Upper lobe of left lung (tissue), 4 donors: ENCODE measurements around the gene ERGIC1.

ENCODE experiments used
- EP300 ChIP-seq, 4 donors: sonication (generic); formaldehyde crosslinking; IDR thresholded peaks; one replicate each; pipeline ENCODE4 v1.5.1; 2017; ENCODE audit warnings: antibody characterized with exemption in 4 of 4, control low read depth in 2 of 4
- POLR2A ChIP-seq, 4 donors: fragments of 450-650 bp; IDR thresholded peaks; one replicate each; pipeline ENCODE4 v1.5.1; 2016 to 2017; ENCODE audit warnings: antibody characterized with exemption in 4 of 4, mild to moderate bottlenecking in 2 of 4
- TF ChIP-seq, protein P1 (sequence below), 6 experiments: fragments of 450-650 bp in 4 of 6; fragments of 200-600 bp in 2 of 6; sonication (generic) in 2 of 6; IDR thresholded peaks; one replicate each; pipeline ENCODE4 v1.5.1; 2016 to 2019; ENCODE audit warnings: antibody characterized with exemption in 6 of 6

DNA sequence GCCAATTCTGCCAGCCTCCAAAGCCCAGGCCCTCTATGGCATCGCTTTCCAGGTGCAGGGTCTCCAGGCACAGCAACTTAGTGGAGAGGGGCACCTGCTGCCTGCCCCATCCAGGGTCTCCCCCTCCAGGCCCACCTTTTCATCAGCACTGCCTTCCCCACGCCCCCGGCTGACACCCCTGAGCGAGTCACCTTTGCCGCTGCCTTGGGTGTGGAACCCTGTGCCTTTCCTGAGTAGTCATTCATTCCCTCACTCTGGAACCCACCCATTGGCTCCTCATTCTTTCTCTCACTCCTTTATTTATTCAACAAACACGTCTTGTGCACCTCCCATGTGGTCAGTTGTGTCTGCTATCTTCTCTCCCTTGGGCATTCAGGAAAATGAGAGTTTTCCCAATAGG lies 110.7 kb downstream of the ERGIC1 start:
- TF ChIP-seq, protein P1, sequence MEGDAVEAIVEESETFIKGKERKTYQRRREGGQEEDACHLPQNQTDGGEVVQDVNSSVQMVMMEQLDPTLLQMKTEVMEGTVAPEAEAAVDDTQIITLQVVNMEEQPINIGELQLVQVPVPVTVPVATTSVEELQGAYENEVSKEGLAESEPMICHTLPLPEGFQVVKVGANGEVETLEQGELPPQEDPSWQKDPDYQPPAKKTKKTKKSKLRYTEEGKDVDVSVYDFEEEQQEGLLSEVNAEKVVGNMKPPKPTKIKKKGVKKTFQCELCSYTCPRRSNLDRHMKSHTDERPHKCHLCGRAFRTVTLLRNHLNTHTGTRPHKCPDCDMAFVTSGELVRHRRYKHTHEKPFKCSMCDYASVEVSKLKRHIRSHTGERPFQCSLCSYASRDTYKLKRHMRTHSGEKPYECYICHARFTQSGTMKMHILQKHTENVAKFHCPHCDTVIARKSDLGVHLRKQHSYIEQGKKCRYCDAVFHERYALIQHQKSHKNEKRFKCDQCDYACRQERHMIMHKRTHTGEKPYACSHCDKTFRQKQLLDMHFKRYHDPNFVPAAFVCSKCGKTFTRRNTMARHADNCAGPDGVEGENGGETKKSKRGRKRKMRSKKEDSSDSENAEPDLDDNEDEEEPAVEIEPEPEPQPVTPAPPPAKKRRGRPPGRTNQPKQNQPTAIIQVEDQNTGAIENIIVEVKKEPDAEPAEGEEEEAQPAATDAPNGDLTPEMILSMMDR (IDR thresholded peaks at IDR 0.05), result no peak
- no peak for TF ChIP-seq POLR2A (IDR thresholded peaks at IDR 0.05)
- no peak for TF ChIP-seq EP300 (IDR thresholded peaks at IDR 0.05)
